HepG2 (cell line): ENCODE measurements around the gene ASB9. TPM values are rescaled to one million over a fixed set of nuclear protein-coding genes. Genes with fewer than 3 reads are reported as not detected.
"Not testable (repeated sequence)": the region's sequence is repeated elsewhere in the genome, so short reads cannot be mapped to it uniquely, and the experiment has no call there.

Experiments used
- ATAC-seq: fragments of 200-7000 bp; cut with Tn5 transposase; 3 replicates; pipeline ENCODE4 v1.9.1; 2020; ENCODE audit warnings: mild to moderate bottlenecking, moderate library complexity
- BruUV-seq: library from RNA; stranded (reverse); fragments of 400-500 nt; replicated peaks from 2 replicates; lab custom pipeline; 2021; lab: Mats Ljungman, UMichigan
- CTCF ChIA-PET: fragments of 300-600 bp; formaldehyde crosslinking; extraction: SDS; loops from one replicate; lab custom pipeline; 2021; ENCODE audit warnings: low total read pairs, inconsistent platforms, low intra/inter-chr PET ratio; lab: Yijun Ruan, JAX
- POLR2A ChIA-PET: fragments of 350-600 bp; sonication (Branson Sonifier 250); formaldehyde crosslinking; loops from one replicate; lab custom pipeline; 2020; ENCODE audit warnings: antibody characterized with exemption, inconsistent platforms; lab: Yijun Ruan, JAX
- DNase-seq: peaks from one replicate; pipeline ENCODE4 v3.0.0-alpha.2; 2015; ENCODE audit warnings: low spot score
- FAIRE-seq: peaks from 3 replicates; lab custom pipeline; 2011; peaks lifted over from hg19 to GRCh38; lab: Jason Lieb, UNC
- H2AFZ ChIP-seq: one replicate; pipeline ENCODE4 v1.6.1; 2011; ENCODE audit warnings: low read length, inconsistent platforms
- H3K27ac ChIP-seq: fragments of 300-600 bp; 3 replicates; pipeline ENCODE4 v1.8.0; 2011; ENCODE audit warnings: mixed run types, mild to moderate bottlenecking, mixed read lengths, low read length, inconsistent platforms; ENCODE audit not compliant: insufficient read depth; ENCODE audit errors: extremely low read length
- H3K27me3 ChIP-seq, 2 experiments: fragments of 200-600 bp in 1 of 2; 2 replicates in 1 of 2; 3 replicates in 1 of 2; pipeline versions ENCODE4 v1.6.0 to v1.8.0; 2011; ENCODE audit warnings: low read length in 2 of 2, mild to moderate bottlenecking in 2 of 2, moderate library complexity in 2 of 2, inconsistent platforms in 1 of 2; ENCODE audit not compliant: insufficient read depth in 2 of 2, control insufficient read depth in 1 of 2
- H3K36me3 ChIP-seq, 2 experiments: fragments of 200-600 bp in 1 of 2; replicated peaks in 1 of 2; 2 replicates in 1 of 2; 3 replicates in 1 of 2; pipeline versions ENCODE4 v1.5.1 to v1.8.0; 2011; ENCODE audit warnings: low read length in 2 of 2, inconsistent platforms in 1 of 2; ENCODE audit not compliant: insufficient read depth in 2 of 2, control insufficient read depth in 1 of 2
- H3K4me1 ChIP-seq: 2 replicates; pipeline ENCODE4 v1.5.1; 2012; ENCODE audit warnings: low read length, inconsistent platforms; ENCODE audit not compliant: insufficient read depth
- H3K4me2 ChIP-seq: 2 replicates; pipeline ENCODE4 v1.6.0; 2011; ENCODE audit warnings: low read depth, low read length, inconsistent platforms
- H3K4me3 ChIP-seq, 3 experiments: fragments of 200-600 bp in 1 of 3; sonication (generic), shearing (Covaris generic) in 1 of 3; replicated peaks in 1 of 3; 2 replicates each; pipeline ENCODE4 v1.5.1; 2011 to 2016; ENCODE audit warnings: low read length in 3 of 3, inconsistent platforms in 2 of 3, low read depth in 2 of 3, mild to moderate bottlenecking in 2 of 3, control low read depth in 1 of 3, mixed read lengths in 1 of 3; ENCODE audit not compliant: insufficient read depth in 1 of 3
- H3K79me2 ChIP-seq: one replicate; pipeline ENCODE4 v1.6.1; 2011; ENCODE audit warnings: low read length, inconsistent platforms; ENCODE audit not compliant: insufficient read depth
- H3K9ac ChIP-seq: 2 replicates; pipeline ENCODE4 v1.6.0; 2011; ENCODE audit warnings: mild to moderate bottlenecking, low read depth, low read length, inconsistent platforms; ENCODE audit not compliant: insufficient read depth
- H3K9me3 ChIP-seq: 2 replicates; pipeline ENCODE4 v1.5.1; 2012; ENCODE audit warnings: mild to moderate bottlenecking, low read length
- H4K20me1 ChIP-seq: 2 replicates; pipeline ENCODE4 v1.6.0; 2011; ENCODE audit warnings: inconsistent platforms, mild to moderate bottlenecking, low read length, moderate library complexity; ENCODE audit not compliant: insufficient read depth
- ARID5B ChIP-seq: IDR thresholded peaks from 2 replicates; pipeline ENCODE4 v1.4.0; 2020; ENCODE audit warnings: mild to moderate bottlenecking, missing genetic modification reagents
- RAD21 ChIP-seq: fragments of 450-650 bp; formaldehyde crosslinking; IDR thresholded peaks from 2 replicates; pipeline ENCODE4 v1.5.0; 2020; ENCODE audit warnings: mild to moderate bottlenecking
- RARG ChIP-seq: sonication (generic); formaldehyde crosslinking; IDR thresholded peaks from 2 replicates; pipeline ENCODE4 v1.4.0; 2020; ENCODE audit warnings: low read depth, mild to moderate bottlenecking, missing genetic modification reagents
- RBAK ChIP-seq: sonication (generic); formaldehyde crosslinking; IDR thresholded peaks from 2 replicates; pipeline ENCODE4 v1.5.1; 2020; ENCODE audit warnings: mild to moderate bottlenecking, missing genetic modification reagents
- ZNF274 ChIP-seq: sonication (generic); formaldehyde crosslinking; IDR thresholded peaks from 2 replicates; pipeline ENCODE4 v1.5.1; 2020; ENCODE audit warnings: mild to moderate bottlenecking, missing genetic modification reagents
- ZNF329 ChIP-seq: sonication (generic); formaldehyde crosslinking; IDR thresholded peaks from 2 replicates; pipeline ENCODE4 v1.9.0; 2021; ENCODE audit warnings: low read depth, mild to moderate bottlenecking, missing genetic modification reagents
- ZNF577 ChIP-seq: sonication (generic); formaldehyde crosslinking; IDR thresholded peaks from 2 replicates; pipeline ENCODE4 v1.4.0; 2020; ENCODE audit warnings: mild to moderate bottlenecking, low read depth, missing genetic modification reagents, borderline replicate concordance
- ZNF639 ChIP-seq: conservative IDR thresholded peaks from 2 replicates; pipeline ENCODE4 v1.6.1; 2018; ENCODE audit warnings: missing genetic modification reagents
- WGBS: methylation state at CpG from one replicate; pipeline ENCODE4 v1.1.6; 2017; ENCODE audit warnings: low lambda C conversion rate; 5-methylcytosine and 5-hydroxymethylcytosine counted together
- in situ Hi-C: cut with HindIII; loops from 2 replicates; pipeline ENCODE4 v1.10.0; 2017; ENCODE audit warnings: low pct_unique_long_range_greater_than_20kb; ENCODE audit not compliant: extremely low pct_ligation_motif_present
- intact Hi-C: fragments of 100-400 bp; cut with micrococcal nuclease; formaldehyde crosslinking; loops from one replicate; pipeline ENCODE4 v1.10.0; 2022; ENCODE audit not compliant: unreplicated experiment
- polyA plus RNA-seq, 8 experiments: library from polyadenylated mRNA; depleted of rRNA in 3 of 8; stranded (reverse) in 7 of 8; unstranded in 1 of 8; fragments of >200 nt; fragmentation: Illumina TruSeq in 4 of 8; extraction: Trizol in 4 of 8; gene quantifications; 2 replicates each; pipeline versions ENCODE4 v1.2.1 to v1.2.3, GENCODE V29; 2011 to 2016; ENCODE audit warnings: low read depth in 4 of 8, missing spikeins in 1 of 8, mixed read lengths in 1 of 8; ENCODE audit not compliant: insufficient read depth in 1 of 8
- total RNA-seq, 5 experiments: library from RNA; depleted of rRNA; stranded (reverse); fragments of >200 nt; fragmentation: Illumina TruSeq; extraction: Trizol; gene quantifications; 2 replicates each; pipeline ENCODE4 v1.2.3, GENCODE V29; 2016; ENCODE audit warnings: low read depth in 1 of 5

Gene ASB9
- total and polyA plus RNA-seq, 2 of the 13 experiments (the other 11 are each of a cell fraction or from before 2014, with no cell fraction given), result 4.2 to 13.8 TPM

- intact Hi-C loops, H3K27ac ChIP-seq, H3K9me3 ChIP-seq, ATAC-seq, H3K4me3 ChIP-seq, POLR2A ChIA-PET, H3K9ac ChIP-seq, H2AFZ ChIP-seq, FAIRE-seq, CTCF ChIA-PET, H3K4me2 ChIP-seq, H4K20me1 ChIP-seq, H3K27me3 ChIP-seq, H3K36me3 ChIP-seq, in situ Hi-C loops, BruUV-seq, H3K79me2 ChIP-seq, H3K4me1 ChIP-seq, DNase-seq: not testable (repeated sequence)
- 10% methylated on average over 2 of the region's 2 CpGs for WGBS
Observed at GRCh38 chrX:15198608-15199202, 71.2 kb downstream of the ASB9 start.

- Histone ChIP-seq H3K9me3 (no peaks in the 10 kb centered on the region), H3K79me2 (no peaks in the 10 kb centered on the region), H3K4me3 (no peak overlapping the region), H3K27me3 (no peaks in the 10 kb centered on the region), H4K20me1 (no peaks in the 10 kb centered on the region), H3K36me3 (no peaks in the 10 kb centered on the region), H3K27ac (no peak overlapping the region), H3K4me2 (no peak overlapping the region), H3K4me1 (no peaks in the 10 kb centered on the region), H2AFZ (no peak overlapping the region), H3K9ac (no peak overlapping the region)
- FAIRE-seq (no peak), DNase-seq (no peak), ATAC-seq (no peak)
- intact Hi-C loops (no loop called here), in situ Hi-C loops (no loop called here)
- 10% methylated on average over 1 of the region's 3 CpGs for WGBS
- BruUV-seq, result no TSS peak
- TF ChIP-seq ZNF274, result no peak
- TF ChIP-seq ARID5B (CRISPR knock-in tag), result no peak
- TF ChIP-seq RAD21 (CRISPR knock-in tag), result no peak
- no peak for TF ChIP-seq ZNF329 (CRISPR knock-in tag)
- TF ChIP-seq ZNF639 (CRISPR knock-in tag), result no peak
- TF ChIP-seq ZNF577 (CRISPR knock-in tag), result no peak
- TF ChIP-seq RBAK (CRISPR knock-in tag), result no peak
- no peak for TF ChIP-seq RARG
- ChIA-PET CTCF (no interaction called here), POLR2A (no interaction called here)
Observed at GRCh38 chrX:15194146-15194545, 75.7 kb downstream of the ASB9 start.
